ENCODE results near the gene USP13.

DNA sequence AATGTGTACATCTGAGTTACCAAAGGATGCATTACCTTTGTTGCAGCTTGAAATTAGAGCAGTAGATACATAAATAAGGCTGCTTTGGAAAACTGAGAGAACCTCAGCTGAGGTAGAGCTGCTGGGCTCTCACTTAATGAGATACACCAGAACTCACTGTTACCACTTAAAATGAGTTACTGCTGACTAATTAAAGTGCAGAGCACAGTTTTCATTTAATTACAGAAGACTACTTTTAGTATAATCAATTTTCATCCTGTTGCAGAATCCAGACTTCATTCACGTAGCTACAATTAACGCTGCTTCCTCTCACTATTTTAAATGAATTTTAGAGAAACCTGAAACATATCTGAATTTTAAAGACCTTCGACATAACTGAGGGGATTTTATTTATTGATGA, 169.5 kb downstream of the USP13 start:
- TF ChIP-seq, protein P1, sequence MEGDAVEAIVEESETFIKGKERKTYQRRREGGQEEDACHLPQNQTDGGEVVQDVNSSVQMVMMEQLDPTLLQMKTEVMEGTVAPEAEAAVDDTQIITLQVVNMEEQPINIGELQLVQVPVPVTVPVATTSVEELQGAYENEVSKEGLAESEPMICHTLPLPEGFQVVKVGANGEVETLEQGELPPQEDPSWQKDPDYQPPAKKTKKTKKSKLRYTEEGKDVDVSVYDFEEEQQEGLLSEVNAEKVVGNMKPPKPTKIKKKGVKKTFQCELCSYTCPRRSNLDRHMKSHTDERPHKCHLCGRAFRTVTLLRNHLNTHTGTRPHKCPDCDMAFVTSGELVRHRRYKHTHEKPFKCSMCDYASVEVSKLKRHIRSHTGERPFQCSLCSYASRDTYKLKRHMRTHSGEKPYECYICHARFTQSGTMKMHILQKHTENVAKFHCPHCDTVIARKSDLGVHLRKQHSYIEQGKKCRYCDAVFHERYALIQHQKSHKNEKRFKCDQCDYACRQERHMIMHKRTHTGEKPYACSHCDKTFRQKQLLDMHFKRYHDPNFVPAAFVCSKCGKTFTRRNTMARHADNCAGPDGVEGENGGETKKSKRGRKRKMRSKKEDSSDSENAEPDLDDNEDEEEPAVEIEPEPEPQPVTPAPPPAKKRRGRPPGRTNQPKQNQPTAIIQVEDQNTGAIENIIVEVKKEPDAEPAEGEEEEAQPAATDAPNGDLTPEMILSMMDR (IDR thresholded peaks at IDR 0.05; ENCODE audit: poor library complexity), result no peak
- TF ChIP-seq EZH2phosphoT487 (IDR thresholded peaks at IDR 0.05; ENCODE audit: low read depth, severe bottlenecking, unreplicated experiment) (no peak), EZH2 (IDR thresholded peaks at IDR 0.05; ENCODE audit: borderline replicate concordance) (no peak)

All from hepatocyte (in vitro differentiated cells).